Measurements from ENCODE around the gene ZBTB11.

DNA sequence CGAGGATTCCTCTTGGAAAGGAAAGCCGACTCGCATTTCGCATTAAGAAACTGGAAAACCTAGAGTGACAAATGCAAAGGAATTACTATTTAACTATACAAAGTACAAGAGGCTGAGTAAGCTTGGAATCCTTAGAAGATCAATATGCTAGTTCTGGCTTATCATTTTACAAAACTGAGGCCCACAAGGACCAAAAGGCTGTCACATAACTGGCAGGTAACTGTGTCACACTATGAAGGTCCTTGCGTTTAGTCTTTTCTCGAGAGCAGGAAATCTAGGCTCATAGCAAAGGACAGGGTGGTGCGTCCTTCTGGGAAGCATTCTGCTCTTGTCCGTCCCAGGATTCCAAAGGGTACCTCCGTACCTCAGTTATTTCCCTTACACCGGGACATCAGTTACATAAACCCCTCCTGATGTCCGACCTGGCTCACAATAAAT is 9.0 kb upstream of the ZBTB11 start:
- TF ChIP-seq, protein P1, sequence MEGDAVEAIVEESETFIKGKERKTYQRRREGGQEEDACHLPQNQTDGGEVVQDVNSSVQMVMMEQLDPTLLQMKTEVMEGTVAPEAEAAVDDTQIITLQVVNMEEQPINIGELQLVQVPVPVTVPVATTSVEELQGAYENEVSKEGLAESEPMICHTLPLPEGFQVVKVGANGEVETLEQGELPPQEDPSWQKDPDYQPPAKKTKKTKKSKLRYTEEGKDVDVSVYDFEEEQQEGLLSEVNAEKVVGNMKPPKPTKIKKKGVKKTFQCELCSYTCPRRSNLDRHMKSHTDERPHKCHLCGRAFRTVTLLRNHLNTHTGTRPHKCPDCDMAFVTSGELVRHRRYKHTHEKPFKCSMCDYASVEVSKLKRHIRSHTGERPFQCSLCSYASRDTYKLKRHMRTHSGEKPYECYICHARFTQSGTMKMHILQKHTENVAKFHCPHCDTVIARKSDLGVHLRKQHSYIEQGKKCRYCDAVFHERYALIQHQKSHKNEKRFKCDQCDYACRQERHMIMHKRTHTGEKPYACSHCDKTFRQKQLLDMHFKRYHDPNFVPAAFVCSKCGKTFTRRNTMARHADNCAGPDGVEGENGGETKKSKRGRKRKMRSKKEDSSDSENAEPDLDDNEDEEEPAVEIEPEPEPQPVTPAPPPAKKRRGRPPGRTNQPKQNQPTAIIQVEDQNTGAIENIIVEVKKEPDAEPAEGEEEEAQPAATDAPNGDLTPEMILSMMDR (IDR thresholded peaks at IDR 0.05; ENCODE audit: low read length): no peak
- no peak for TF ChIP-seq EZH2 (IDR thresholded peaks at IDR 0.05; ENCODE audit: borderline replicate concordance, low read length)

All from OCI-LY1 (cell line).